Prostate gland (tissue), 2 donors: ENCODE measurements around the gene CTAG1A. TPM values are rescaled to one million over a fixed set of nuclear protein-coding genes. Genes with fewer than 3 reads are reported as not detected.

Source experiments
- small RNA-seq, 2 donors: library from RNA; depleted of rRNA; stranded (forward); fragments of <200 nt; gene quantifications; one replicate each; pipeline ENCODE3, GENCODE V24; 2016
- total RNA-seq, 2 donors: library from RNA; depleted of rRNA; stranded (reverse); fragments of >200 nt; gene quantifications; one replicate each; pipeline ENCODE4 v1.1.0, GENCODE V29; 2016

The CTAG1A gene
- total RNA-seq, 2 donors from 2014 or later, result 11.8 TPM; not detected in 1

Small RNA genes within 50 kb of the gene (small RNA-seq; reads per million reads assigned to genes)
- gene AC244090.1 (0 reads per million in 2 donors), gene AC244107.2 (0 reads per million in 2 donors)

Other genes with a start within 250 kb of the CTAG1A start
- gene FLNA, start 210.5 kb upstream of the CTAG1A start, total RNA-seq, result 1,000 to 10,000 TPM; 1,711 to 2,337 TPM
- 10 to 100 TPM; 61.4 to 66.1 TPM for gene EMD, start 205.8 kb upstream of the CTAG1A start, total RNA-seq
- 1,000 to 10,000 TPM; 3,702 to 5,500 TPM for gene RPL10, start 186.8 kb upstream of the CTAG1A start, total RNA-seq
- gene DNASE1L1, start 175.9 kb upstream of the CTAG1A start, total RNA-seq, result 10 to 100 TPM; 36.8 to 70.7 TPM
- 10 to 100 TPM; 25.7 to 56.5 TPM for gene TAFAZZIN, start 173.6 kb upstream of the CTAG1A start, total RNA-seq
- gene ATP6AP1, start 156.5 kb upstream of the CTAG1A start, total RNA-seq, result 100 to 1,000 TPM; 110 to 149 TPM
- 100 to 1,000 TPM in 1 of 2 donors, 10 to 100 TPM in 1; 52.9 to 148 TPM for gene GDI1, start 148.0 kb upstream of the CTAG1A start, total RNA-seq
- gene FAM50A, start 141.0 kb upstream of the CTAG1A start, total RNA-seq, result 10 to 100 TPM; 32.9 to 35.8 TPM
- 10 to 100 TPM; 15.7 to 21.0 TPM for gene PLXNA3, start 126.9 kb upstream of the CTAG1A start, total RNA-seq
- 10 to 100 TPM; 39.1 to 44.2 TPM for gene LAGE3, start 105.9 kb upstream of the CTAG1A start, total RNA-seq
- gene UBL4A, start 98.5 kb upstream of the CTAG1A start, total RNA-seq, result 10 to 100 TPM; 31.9 to 53.7 TPM
- 10 to 100 TPM; 28.0 to 45.6 TPM for gene SLC10A3, start 94.5 kb upstream of the CTAG1A start, total RNA-seq
- 10 to 100 TPM; 52.0 to 72.7 TPM for gene FAM3A, start 68.9 kb upstream of the CTAG1A start, total RNA-seq
- gene G6PD, start 38.3 kb upstream of the CTAG1A start, total RNA-seq, result 100 to 1,000 TPM in 1 of 2 donors, 10 to 100 TPM in 1; 27.9 to 300 TPM
- 10 to 100 TPM; 16.4 to 31.7 TPM for gene IKBKG, start 37.5 kb upstream of the CTAG1A start, total RNA-seq
- 1 to 10 TPM in 1 of 2 donors, not detected in 1; 8.7 TPM for gene CTAG1B, start 34.1 kb downstream of the CTAG1A start, total RNA-seq
- gene CTAG2, start 68.4 kb downstream of the CTAG1A start, total RNA-seq, result 10 to 100 TPM in 1 of 2 donors, not detected in 1; 15.4 TPM
- gene GAB3, start 165.9 kb downstream of the CTAG1A start, total RNA-seq, result 10 to 100 TPM in 1 of 2 donors, 1 to 10 TPM in 1; 1.5 to 12.8 TPM
- 10 to 100 TPM; 22.6 to 58.2 TPM for gene DKC1, start 177.7 kb downstream of the CTAG1A start, total RNA-seq
- 10 to 100 TPM; 38.2 to 43.6 TPM for gene MPP1, start 220.4 kb downstream of the CTAG1A start, total RNA-seq
- not detected for gene SMIM9, start 249.5 kb downstream of the CTAG1A start, total RNA-seq